Right lobe of liver (tissue), 6 donors: ENCODE data around the gene COL23A1. TPM values are rescaled to one million over a fixed set of nuclear protein-coding genes. Genes with fewer than 3 reads are reported as not detected.
A peak's percentile ranks its signal among the peaks of the same experiment; 100 is the strongest.

Experiments used
- ATAC-seq, 4 donors: fragments of 200-7000 bp; cut with Tn5 transposase; one replicate each; pipeline ENCODE4 v1.9.1; 2020; ENCODE audit warnings: mild to moderate bottlenecking in 4 of 4, moderate library complexity in 4 of 4
- DNase-seq, 3 donors: peaks; one replicate each; pipeline ENCODE4 v3.0.0-alpha.2; 2020
- H3K27ac ChIP-seq, 3 donors: fragments of 200-600 bp; one replicate each; pipeline ENCODE4 v1.8.0; 2022
- H3K27me3 ChIP-seq, 2 donors: fragments of 200-600 bp; one replicate each; pipeline ENCODE4 v1.8.0; 2022
- H3K36me3 ChIP-seq, 4 donors: fragments of 200-600 bp; sonication (generic) in 1 of 4; one replicate each; pipeline versions ENCODE4 v1.5.1 to v1.8.0; 2017 to 2022; ENCODE audit warnings: control low read depth in 1 of 4
- H3K4me1 ChIP-seq, 4 donors: fragments of 200-600 bp; sonication (generic) in 1 of 4; one replicate each; pipeline versions ENCODE4 v1.5.1 to v1.8.0; 2017 to 2022; ENCODE audit warnings: control low read depth in 1 of 4
- H3K4me3 ChIP-seq, 3 donors: fragments of 200-600 bp; one replicate each; pipeline ENCODE4 v1.8.0; 2022
- H3K9me3 ChIP-seq, 4 donors: fragments of 200-600 bp; sonication (generic) in 1 of 4; one replicate each; pipeline versions ENCODE4 v1.5.1 to v1.8.0; 2017 to 2022; ENCODE audit warnings: control low read depth in 1 of 4
- CTCF ChIP-seq, 4 donors: fragments of 200-600 bp in 3 of 4; fragments of 450-650 bp in 1 of 4; IDR thresholded peaks; one replicate each; pipeline versions ENCODE4 v1.5.1 to v1.8.0; 2016 to 2022; ENCODE audit warnings: antibody characterized with exemption in 4 of 4, mild to moderate bottlenecking in 2 of 4
- POLR2A ChIP-seq: fragments of 450-650 bp; IDR thresholded peaks from one replicate; pipeline ENCODE4 v1.6.1; 2017; ENCODE audit warnings: antibody characterized with exemption, mild to moderate bottlenecking
- WGBS: methylation state at CpG from one replicate; pipeline ENCODE4 v1.1.6; 2018; ENCODE audit warnings: low coverage, low lambda C conversion rate; ENCODE audit not compliant: insufficient coverage; ENCODE audit errors: missing lambda C conversion rate; 5-methylcytosine and 5-hydroxymethylcytosine counted together
- intact Hi-C, 2 donors: fragments of 100-400 bp; cut with DNase I; formaldehyde crosslinking; loops; one replicate each; pipeline versions ENCODE4 v1.11.2 to v1.14.1; 2022
- total RNA-seq, 6 experiments: library from RNA; depleted of rRNA in 2 of 6; stranded (reverse); fragments of >200 nt in 2 of 6; fragmentation: NEBNext Ultra II Directional in 3 of 6; extraction: Animal tissue kit (Norgen Biotek cat#: 25700) in 3 of 6; gene quantifications; one replicate each; pipeline versions ENCODE4 v1.1.0 to v1.2.4, GENCODE V29; 2016 to 2023
- donor health status: DM: no; HTN: yes; CAD: no.
- donor health status: DM: no; HTN: no; CAD: no.
- donor health status: DM: no; HTN: no; CAD: no.
- donor health status: DM: no; HTN: yes; CAD: no.
- donor health status: DM: no; HTN: yes; CAD: no.

The COL23A1 gene
- total RNA-seq, 6 experiments from 2014 or later, result 0.25 to 1.2 (median 0.50) TPM

- WGBS, result 88% methylated on average over 9 of the region's 9 CpGs
- H3K36me3 ChIP-seq, result no peaks in the 10 kb centered on the region
Measured at GRCh38 chr5:178277346-178277745, 312.8 kb downstream of the COL23A1 start.

GRCh38 chr5:178274781-178275537, 315.2 kb downstream of the COL23A1 start:
- DNase-seq, result no peak
- no peaks in the 10 kb centered on the region for H3K9me3 ChIP-seq
- intact Hi-C loops, result loop anchor here (5.0 to 10.0 kb wide), 2 partner anchors 270 to 277 kb away; no protein-coding TSS in a partner anchor
- no peaks in the 10 kb centered on the region for H3K27me3 ChIP-seq
- H3K27ac ChIP-seq, result no peak overlapping the region
- ATAC-seq, result no peak
- H3K4me1 ChIP-seq, result no peaks in the 10 kb centered on the region
- TF ChIP-seq POLR2A, result no peak
- no peak for TF ChIP-seq CTCF (IDR thresholded peaks at IDR 0.05)
- 65% methylated on average over 16 of the region's 20 CpGs for WGBS
- H3K4me3 ChIP-seq, result no peak overlapping the region
- H3K36me3 ChIP-seq, result no peaks in the 10 kb centered on the region

More at GRCh38 chr5:178277346-178277745, 312.8 kb downstream of the COL23A1 start:
- ATAC-seq (no peak), DNase-seq (peak in 1 of 3 donors; percentile 26)
- no peak for TF ChIP-seq CTCF (IDR thresholded peaks at IDR 0.05)
- no peak for TF ChIP-seq POLR2A
- Histone ChIP-seq H3K27me3 (no peaks in the 10 kb centered on the region), H3K9me3 (no peaks in the 10 kb centered on the region), H3K4me1 (no peaks in the 10 kb centered on the region), H3K27ac (no peak overlapping the region), H3K4me3 (no peak overlapping the region)
- intact Hi-C loops, result loop anchor here (5.0 to 10.0 kb wide), 2 partner anchors 267 to 275 kb away; no protein-coding TSS in a partner anchor

- intact Hi-C loops, result loop anchor here in 1 of 2 donors (10.0 kb wide), 1 partner anchor 271 kb away; no protein-coding TSS in a partner anchor
- H3K36me3 ChIP-seq, result no peaks in the 10 kb centered on the region
- no peak overlapping the region for H3K27ac ChIP-seq
- no peaks in the 10 kb centered on the region for H3K4me1 ChIP-seq
- ATAC-seq (peak in 1 of 4 donors; percentile 6), DNase-seq (no peak)
- no peak overlapping the region for H3K4me3 ChIP-seq
- H3K27me3 ChIP-seq, result no peaks in the 10 kb centered on the region
- no peak for TF ChIP-seq CTCF (IDR thresholded peaks at IDR 0.05)
- no peak for TF ChIP-seq POLR2A
- 100% methylated on average over 1 of the region's 14 CpGs for WGBS
- H3K9me3 ChIP-seq, result no peaks in the 10 kb centered on the region
Measured at GRCh38 chr5:178273665-178274541, 316.3 kb downstream of the COL23A1 start.

GRCh38 chr5:178273041-178273440, 317.2 kb downstream of the COL23A1 start:
- no peaks in the 10 kb centered on the region for H3K9me3 ChIP-seq
- no peaks in the 10 kb centered on the region for H3K27me3 ChIP-seq
- ATAC-seq (no peak), DNase-seq (no peak)
- H3K36me3 ChIP-seq, result no peaks in the 10 kb centered on the region
- no peak overlapping the region for H3K27ac ChIP-seq
- TF ChIP-seq CTCF (IDR thresholded peaks at IDR 0.05), result no peak
- no peak for TF ChIP-seq POLR2A
- no CpG with 5 or more reads among the region's 15 CpGs for WGBS
- intact Hi-C loops, result loop anchor here in 1 of 2 donors (10.0 kb wide), 1 partner anchor 272 kb away; no protein-coding TSS in a partner anchor
- H3K4me3 ChIP-seq, result no peak overlapping the region
- no peaks in the 10 kb centered on the region for H3K4me1 ChIP-seq
